HCT116 (cell line): ENCODE measurements around the gene BSG. TPM values are rescaled to one million over a fixed set of nuclear protein-coding genes. Genes with fewer than 3 reads are reported as not detected.
A peak's percentile ranks its signal among the peaks of the same experiment; 100 is the strongest.

ENCODE experiments used
- ATAC-seq: fragments of 200-7000 bp; cut with Tn5 transposase; 2 replicates; pipeline ENCODE4 v1.9.1; 2020; ENCODE audit warnings: mild to moderate bottlenecking, moderate library complexity
- BruUV-seq: library from RNA; stranded (reverse); fragments of 400-500 nt; replicated peaks from 2 replicates; lab custom pipeline; 2021; lab: Mats Ljungman, UMichigan
- CTCF ChIA-PET: fragments of 300-600 bp; sonication (Branson Sonifier 250); formaldehyde crosslinking; loops from one replicate; lab custom pipeline; 2021; ENCODE audit warnings: antibody characterized with exemption; lab: Charles Lee
- POLR2A ChIA-PET: fragments of 300-600, 350-600 bp; sonication (Branson Sonifier 250); formaldehyde crosslinking; loops from one replicate; lab custom pipeline; 2021; ENCODE audit warnings: antibody characterized with exemption; lab: Charles Lee
- RAD21 ChIA-PET, 2 experiments: fragments of 300-600 bp; sonication (Branson Sonifier 250); formaldehyde crosslinking; loops; one replicate each; lab custom pipeline; 2023; ENCODE audit warnings: low total read pairs in 2 of 2; ENCODE audit not compliant: uncharacterized antibody in 2 of 2, unreplicated experiment in 2 of 2, low non-redundant PET in 1 of 2; lab: Charles Lee
- DNase-seq: peaks from one replicate; pipeline ENCODE4 v3.0.0-alpha.2; 2010; ENCODE audit warnings: low read depth, low spot score
- H2AFZ ChIP-seq: fragments of 200-600 bp; shearing (Covaris generic), sonication (generic); 2 replicates; pipeline ENCODE4 v1.6.1; 2017; ENCODE audit warnings: low read depth, mixed run types, mixed read lengths, antibody characterized with exemption, low read length; ENCODE audit not compliant: poor library complexity, severe bottlenecking
- H3K27ac ChIP-seq: 2 replicates; pipeline ENCODE4 v1.5.1; 2012; ENCODE audit warnings: low read depth, low read length
- H3K27me3 ChIP-seq: fragments of 200-600 bp; sonication (generic); 2 replicates; pipeline ENCODE4 v1.6.1; 2016; ENCODE audit warnings: mixed run types, low read length, mixed read lengths; ENCODE audit not compliant: insufficient read depth
- H3K36me3 ChIP-seq, 2 experiments: fragments of 200-500 bp in 1 of 2; fragments of 200-600 bp in 1 of 2; sonication (Bioruptor generic) in 1 of 2; sonication (generic) in 1 of 2; 2 replicates each; pipeline versions ENCODE4 v1.5.1 to v1.6.1; 2014 to 2016; ENCODE audit warnings: low read length in 2 of 2, inconsistent platforms in 1 of 2, mixed read lengths in 1 of 2, mixed run types in 1 of 2; ENCODE audit not compliant: insufficient read depth in 2 of 2, control insufficient read depth in 1 of 2
- H3K4me1 ChIP-seq, 2 experiments: fragments of 200-600 bp in 1 of 2; sonication (generic) in 1 of 2; 2 replicates each; pipeline versions ENCODE4 v1.5.1 to v1.6.1; 2012 to 2017; ENCODE audit warnings: low read length in 2 of 2, inconsistent platforms in 1 of 2, mild to moderate bottlenecking in 1 of 2, mixed read lengths in 1 of 2, mixed run types in 1 of 2, moderate library complexity in 1 of 2; ENCODE audit not compliant: insufficient read depth in 2 of 2, control insufficient read depth in 1 of 2
- H3K4me2 ChIP-seq: fragments of 200-600 bp; sonication (generic); 2 replicates; pipeline ENCODE4 v1.6.1; 2017; ENCODE audit warnings: mixed run types, low read length, mixed read lengths
- H3K4me3 ChIP-seq, 2 experiments: fragments of 200-600 bp in 1 of 2; sonication (generic) in 1 of 2; replicated peaks in 1 of 2; 2 replicates each; pipeline ENCODE4 v1.5.1; 2011 to 2016; ENCODE audit warnings: low read length in 2 of 2, control low read depth in 1 of 2, low read depth in 1 of 2, mild to moderate bottlenecking in 1 of 2, mixed read lengths in 1 of 2, mixed run types in 1 of 2
- H3K79me2 ChIP-seq: fragments of 200-600 bp; sonication (generic); 2 replicates; pipeline ENCODE4 v1.6.1; 2017; ENCODE audit warnings: mild to moderate bottlenecking, mixed run types, low read length, moderate library complexity, mixed read lengths; ENCODE audit not compliant: insufficient read depth
- H3K9ac ChIP-seq: fragments of 200-600 bp; sonication (generic); 2 replicates; pipeline ENCODE4 v1.6.1; 2016; ENCODE audit warnings: low read length, mixed read lengths
- H3K9me2 ChIP-seq: fragments of 200-600 bp; sonication (generic), shearing (Covaris generic); 2 replicates; pipeline ENCODE4 v1.6.1; 2017; ENCODE audit warnings: mixed run types, mild to moderate bottlenecking, moderate library complexity; ENCODE audit not compliant: insufficient read depth
- H3K9me3 ChIP-seq, 2 experiments: fragments of 200-500 bp in 1 of 2; fragments of 200-600 bp in 1 of 2; sonication (Bioruptor generic) in 1 of 2; sonication (generic) in 1 of 2; 2 replicates each; pipeline ENCODE4 v1.6.1; 2014 to 2017; ENCODE audit warnings: low read length in 2 of 2, mixed read lengths in 2 of 2, inconsistent platforms in 1 of 2, low read depth in 1 of 2, mild to moderate bottlenecking in 1 of 2, mixed run types in 1 of 2, moderate library complexity in 1 of 2; ENCODE audit not compliant: control insufficient read depth in 1 of 2, insufficient read depth in 1 of 2
- H4K20me1 ChIP-seq: fragments of 200-600 bp; sonication (generic), shearing (Covaris generic); 2 replicates; pipeline ENCODE4 v1.6.1; 2017; ENCODE audit warnings: mixed run types, mild to moderate bottlenecking, moderate library complexity; ENCODE audit not compliant: insufficient read depth
- CBX3 ChIP-seq: IDR thresholded peaks from 2 replicates; pipeline ENCODE4 v1.6.1; 2012; ENCODE audit warnings: low read depth
- EGR1 ChIP-seq: IDR thresholded peaks from 2 replicates; pipeline ENCODE4 v1.6.1; 2012; ENCODE audit warnings: low read depth
- ELF1 ChIP-seq: IDR thresholded peaks from 2 replicates; pipeline ENCODE4 v1.6.1; 2012; ENCODE audit warnings: low read depth, borderline replicate concordance
- EZH2phosphoT487 ChIP-seq: fragments of 200-600 bp; IDR thresholded peaks from 2 replicates; pipeline ENCODE4 v1.6.1; 2018; ENCODE audit warnings: antibody characterized with exemption, borderline replicate concordance
- FOSL1 ChIP-seq: IDR thresholded peaks from 2 replicates; pipeline ENCODE4 v1.6.1; 2012; ENCODE audit warnings: low read depth
- JUND ChIP-seq: IDR thresholded peaks from 2 replicates; pipeline ENCODE4 v1.6.1; 2012
- SIN3A ChIP-seq: IDR thresholded peaks from 2 replicates; pipeline ENCODE4 v1.6.1; 2012; ENCODE audit warnings: low read depth
- ZNF274 ChIP-seq: fragments of 200-500 bp; sonication (Bioruptor generic); IDR thresholded peaks from 2 replicates; pipeline ENCODE4 v1.6.1; 2014; ENCODE audit warnings: mild to moderate bottlenecking, low read depth, low read length, inconsistent platforms
- intact Hi-C: fragments of 100-400 bp; cut with micrococcal nuclease; formaldehyde crosslinking; loops from 2 replicates; pipeline ENCODE4 v1.10.0; 2022
- total RNA-seq: library from RNA; stranded (reverse); gene quantifications from one replicate; pipeline ENCODE4 v1.2.1, GENCODE V29; 2021; ENCODE audit not compliant: unreplicated experiment
- TF ChIP-seq, protein P1 (sequence below), 3 experiments: fragments of 200-600 bp in 1 of 3; sonication (generic) in 1 of 3; IDR thresholded peaks in 2 of 3; conservative IDR thresholded peaks in 1 of 3; 2 replicates each; pipeline ENCODE4 v1.5.1; 2012 to 2017; ENCODE audit warnings: low read depth in 2 of 3, low read length in 2 of 3, antibody characterized with exemption in 1 of 3, borderline replicate concordance in 1 of 3, control low read depth in 1 of 3, mild to moderate bottlenecking in 1 of 3, mixed read lengths in 1 of 3, mixed run types in 1 of 3, moderate library complexity in 1 of 3; ENCODE audit not compliant: insufficient read depth in 1 of 3
- TF ChIP-seq, protein P2 (sequence below): IDR thresholded peaks from 2 replicates; pipeline ENCODE4 v1.6.1; 2012
- TF ChIP-seq, protein P3 (sequence below): IDR thresholded peaks from 2 replicates; pipeline ENCODE4 v1.6.1; 2011; ENCODE audit warnings: mild to moderate bottlenecking, low read length, moderate library complexity; ENCODE audit not compliant: insufficient replicate concordance; ENCODE audit errors: extremely low read depth

The BSG gene
- total RNA-seq, 1 experiment from 2014 or later, result 603 TPM

DNA sequence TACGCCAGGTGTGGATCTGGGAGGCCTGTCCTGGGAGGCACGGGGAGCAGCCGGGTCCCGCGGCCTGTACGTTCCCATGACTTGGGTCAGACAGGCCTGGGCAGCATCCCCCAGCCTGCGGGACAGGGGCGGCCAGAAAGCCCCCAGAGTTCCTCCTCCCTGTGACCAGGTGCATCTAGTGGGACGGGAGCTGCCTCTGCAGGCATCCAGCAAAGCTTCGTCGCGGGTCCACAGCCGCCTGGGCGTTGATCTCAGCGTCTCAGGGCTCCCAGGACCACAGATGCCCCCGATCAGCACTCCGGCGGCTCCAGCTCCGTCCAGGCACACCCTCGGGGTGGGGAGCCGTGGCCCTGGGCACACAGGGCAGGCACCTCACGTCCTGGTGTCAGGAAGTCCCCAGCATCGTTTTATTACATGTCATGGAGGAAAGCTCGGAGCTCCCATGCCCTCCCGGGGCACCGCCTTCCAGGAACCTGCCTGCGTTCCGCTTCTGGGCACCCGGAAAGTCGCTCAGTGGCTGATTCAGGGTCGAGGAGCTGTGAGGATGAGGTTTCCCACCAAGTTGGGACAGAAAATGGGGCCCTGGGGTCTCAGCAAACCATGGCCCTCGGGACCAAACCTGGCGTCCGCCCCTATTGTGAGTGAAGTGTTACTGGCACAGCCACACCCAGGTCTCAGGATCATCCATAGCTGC is 30.1 kb upstream of the BSG start (continued):
- TF ChIP-seq EZH2phosphoT487, result no peak
- TF ChIP-seq CBX3, result no peak
- TF ChIP-seq, all 23 proteins: peak for 0

DNA sequence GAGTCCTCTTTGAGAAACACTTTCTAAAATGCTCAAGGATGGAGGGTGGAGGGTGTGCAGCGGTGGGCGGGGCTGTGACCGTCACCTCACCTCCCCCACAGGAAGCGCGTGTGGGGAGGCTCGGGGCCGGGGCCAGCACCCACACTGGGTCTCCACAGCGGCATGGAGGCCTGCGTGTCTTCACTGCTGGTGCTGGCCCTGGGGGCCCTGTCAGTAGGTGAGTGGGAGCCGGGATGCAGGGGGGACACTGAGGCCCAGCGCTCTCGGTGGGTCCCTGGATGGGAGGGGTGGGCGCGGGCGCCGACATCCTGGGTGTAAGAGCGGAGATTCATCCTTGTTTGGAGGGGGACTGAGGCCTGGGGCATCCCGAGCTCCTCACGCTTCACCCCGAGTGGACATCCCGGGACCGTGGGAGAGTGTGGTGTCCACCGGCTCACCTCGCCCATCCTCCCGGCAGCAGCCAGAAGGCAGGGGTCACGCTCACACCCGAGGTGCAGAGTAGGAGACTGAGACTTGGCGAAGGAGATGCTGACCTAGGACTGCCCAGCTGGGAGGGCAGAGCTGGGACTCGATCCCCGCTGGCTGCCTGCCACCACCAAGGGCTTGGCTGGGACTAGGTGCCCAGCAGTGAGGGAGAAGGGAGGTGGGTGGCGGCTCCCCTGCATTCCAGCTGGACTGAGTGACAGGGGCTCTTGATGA is 28.3 kb upstream of the BSG start, which contains the start of gene GZMM:
Gene GZMM, plus strand, starts transcription at position 144 of the 699 bp plus-strand sequence. Its CDS starts 19 bp downstream, at position 163.
- Histone ChIP-seq H3K27ac (no peak within 1 kb of the TSS), H3K79me2 (no peaks in the 10 kb centered on the region), H3K9me3 (no peaks in the 10 kb centered on the region), H3K4me2 (no peak within 1 kb of the TSS), H3K4me1 (peaks cover 0 to 10% of the 10 kb centered on the region in 2 experiments; a peak in 1 of 4 replicates), H3K9ac (no peak within 1 kb of the TSS), H3K4me3 (no peak within 1 kb of the TSS), H3K36me3 (peaks cover 4 to 5% of the 10 kb centered on the region in 2 experiments; a peak in 2 of 4 replicates), H3K27me3 (no peaks in the 10 kb centered on the region), H4K20me1 (no peaks in the 10 kb centered on the region), H2AFZ (no peak within 1 kb of the TSS), H3K9me2 (no peaks in the 10 kb centered on the region)
- ChIA-PET POLR2A (no interaction called here), RAD21 (no interaction called here), CTCF (no interaction called here)
- no peak for TF ChIP-seq CBX3
- no TSS peak for BruUV-seq
- ATAC-seq (peak; percentile 23), DNase-seq (no peak)
- intact Hi-C loops, result no loop called here

DNA sequence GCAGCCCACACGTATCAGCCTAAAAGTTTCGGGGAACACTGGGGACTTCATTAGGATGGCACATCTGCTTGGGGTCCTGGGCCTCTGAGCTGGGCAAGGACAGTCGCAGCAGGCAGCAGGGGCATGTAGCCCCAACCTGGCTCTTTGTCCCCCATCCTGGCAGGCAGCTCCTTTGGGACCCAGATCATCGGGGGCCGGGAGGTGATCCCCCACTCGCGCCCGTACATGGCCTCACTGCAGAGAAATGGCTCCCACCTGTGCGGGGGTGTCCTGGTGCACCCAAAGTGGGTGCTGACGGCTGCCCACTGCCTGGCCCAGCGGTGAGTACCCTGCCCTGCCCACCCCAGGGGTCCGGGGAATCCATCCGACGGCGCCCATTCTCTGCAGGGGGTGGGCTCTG is 25.3 kb upstream of the BSG start:
- Histone ChIP-seq H3K9me3 (no peaks in the 10 kb centered on the region), H3K36me3 (no peaks in the 10 kb centered on the region; a peak in 1 of 4 replicates), H3K27me3 (no peaks in the 10 kb centered on the region), H3K79me2 (no peaks in the 10 kb centered on the region), H3K9ac (no peak overlapping the region), H3K4me3 (no peak overlapping the region), H3K27ac (no peak overlapping the region), H4K20me1 (no peaks in the 10 kb centered on the region), H3K4me2 (0 out of 2 replicates have a peak overlapping the region, but pooled peaks have one; percentile 17), H2AFZ (no peak overlapping the region), H3K4me1 (peaks cover 0 to 10% of the 10 kb centered on the region in 2 experiments; a peak in 1 of 4 replicates), H3K9me2 (no peaks in the 10 kb centered on the region)
- DNase-seq (no peak), ATAC-seq (no peak)
- RAD21 ChIA-PET, result no interaction called here
- CTCF ChIA-PET, result no interaction called here
- TF ChIP-seq JUND (no peak), EGR1 (no peak), FOSL1 (no peak), SIN3A (no peak), ELF1 (no peak), ZNF274 (no peak)
- TF ChIP-seq, protein P1, sequence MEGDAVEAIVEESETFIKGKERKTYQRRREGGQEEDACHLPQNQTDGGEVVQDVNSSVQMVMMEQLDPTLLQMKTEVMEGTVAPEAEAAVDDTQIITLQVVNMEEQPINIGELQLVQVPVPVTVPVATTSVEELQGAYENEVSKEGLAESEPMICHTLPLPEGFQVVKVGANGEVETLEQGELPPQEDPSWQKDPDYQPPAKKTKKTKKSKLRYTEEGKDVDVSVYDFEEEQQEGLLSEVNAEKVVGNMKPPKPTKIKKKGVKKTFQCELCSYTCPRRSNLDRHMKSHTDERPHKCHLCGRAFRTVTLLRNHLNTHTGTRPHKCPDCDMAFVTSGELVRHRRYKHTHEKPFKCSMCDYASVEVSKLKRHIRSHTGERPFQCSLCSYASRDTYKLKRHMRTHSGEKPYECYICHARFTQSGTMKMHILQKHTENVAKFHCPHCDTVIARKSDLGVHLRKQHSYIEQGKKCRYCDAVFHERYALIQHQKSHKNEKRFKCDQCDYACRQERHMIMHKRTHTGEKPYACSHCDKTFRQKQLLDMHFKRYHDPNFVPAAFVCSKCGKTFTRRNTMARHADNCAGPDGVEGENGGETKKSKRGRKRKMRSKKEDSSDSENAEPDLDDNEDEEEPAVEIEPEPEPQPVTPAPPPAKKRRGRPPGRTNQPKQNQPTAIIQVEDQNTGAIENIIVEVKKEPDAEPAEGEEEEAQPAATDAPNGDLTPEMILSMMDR (IDR thresholded peaks at IDR 0.05 in 2 of 3, conservative IDR thresholded peaks at IDR 0.05 in 1 of 3; ENCODE audit: borderline replicate concordance in 1 of 3, insufficient read depth in 1 of 3, low read depth in 2 of 3, low read length in 2 of 3), result no peak
- TF ChIP-seq, protein P2, sequence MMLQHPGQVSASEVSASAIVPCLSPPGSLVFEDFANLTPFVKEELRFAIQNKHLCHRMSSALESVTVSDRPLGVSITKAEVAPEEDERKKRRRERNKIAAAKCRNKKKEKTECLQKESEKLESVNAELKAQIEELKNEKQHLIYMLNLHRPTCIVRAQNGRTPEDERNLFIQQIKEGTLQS, result no peak
- TF ChIP-seq, protein P3, sequence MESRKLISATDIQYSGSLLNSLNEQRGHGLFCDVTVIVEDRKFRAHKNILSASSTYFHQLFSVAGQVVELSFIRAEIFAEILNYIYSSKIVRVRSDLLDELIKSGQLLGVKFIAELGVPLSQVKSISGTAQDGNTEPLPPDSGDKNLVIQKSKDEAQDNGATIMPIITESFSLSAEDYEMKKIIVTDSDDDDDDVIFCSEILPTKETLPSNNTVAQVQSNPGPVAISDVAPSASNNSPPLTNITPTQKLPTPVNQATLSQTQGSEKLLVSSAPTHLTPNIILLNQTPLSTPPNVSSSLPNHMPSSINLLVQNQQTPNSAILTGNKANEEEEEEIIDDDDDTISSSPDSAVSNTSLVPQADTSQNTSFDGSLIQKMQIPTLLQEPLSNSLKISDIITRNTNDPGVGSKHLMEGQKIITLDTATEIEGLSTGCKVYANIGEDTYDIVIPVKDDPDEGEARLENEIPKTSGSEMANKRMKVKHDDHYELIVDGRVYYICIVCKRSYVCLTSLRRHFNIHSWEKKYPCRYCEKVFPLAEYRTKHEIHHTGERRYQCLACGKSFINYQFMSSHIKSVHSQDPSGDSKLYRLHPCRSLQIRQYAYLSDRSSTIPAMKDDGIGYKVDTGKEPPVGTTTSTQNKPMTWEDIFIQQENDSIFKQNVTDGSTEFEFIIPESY, result no peak
- no TSS peak for BruUV-seq
- intact Hi-C loops, result no loop called here
- POLR2A ChIA-PET, result no interaction called here
